Measurements from ENCODE around the gene DHRSX.
"Not testable (repeated sequence)": the region's sequence is repeated elsewhere in the genome, so short reads cannot be mapped to it uniquely, and the experiment has no call there.

The DHRSX gene

GRCh38 chrX:2389731-2390130 is 111.0 kb downstream of the DHRSX start:
- not testable (repeated sequence) for DNase-seq

GRCh38 chrX:2389324-2389723 is 111.5 kb downstream of the DHRSX start:
- DNase-seq = no peak

- no peak for DNase-seq
Measured at GRCh38 chrX:2388669-2389068, 112.1 kb downstream of the DHRSX start.

GRCh38 chrX:2387614-2388239 is 113.0 kb downstream of the DHRSX start:
- no peak for DNase-seq

- DNase-seq = no peak
Measured at GRCh38 chrX:2385224-2385623, 115.6 kb downstream of the DHRSX start.

GRCh38 chrX:2384486-2384885 is 116.3 kb downstream of the DHRSX start:
- DNase-seq = no peak

- DNase-seq = no peak
Measured at GRCh38 chrX:2383735-2384134, 117.0 kb downstream of the DHRSX start.

GRCh38 chrX:2383144-2383543 is 117.6 kb downstream of the DHRSX start:
- no peak for DNase-seq

- not testable (repeated sequence) for DNase-seq
Measured at GRCh38 chrX:2382433-2383048, 118.2 kb downstream of the DHRSX start.

- DNase-seq = no peak
Measured at GRCh38 chrX:2376166-2376565, 124.6 kb downstream of the DHRSX start.

GRCh38 chrX:2374086-2374485 is 126.7 kb downstream of the DHRSX start:
- no peak for DNase-seq

- DNase-seq = no peak
Measured at GRCh38 chrX:2373615-2374014, 127.2 kb downstream of the DHRSX start.

GRCh38 chrX:2371026-2371711 is 129.6 kb downstream of the DHRSX start:
- DNase-seq = no peak

GRCh38 chrX:2370456-2370855 is 130.3 kb downstream of the DHRSX start:
- no peak for DNase-seq

- DNase-seq = no peak
Measured at GRCh38 chrX:2369206-2369605, 131.6 kb downstream of the DHRSX start.

GRCh38 chrX:2360731-2361130 is 140.0 kb downstream of the DHRSX start:
- no peak for DNase-seq

GRCh38 chrX:2359522-2359921 is 141.3 kb downstream of the DHRSX start:
- not testable (repeated sequence) for DNase-seq

- no peak for DNase-seq
Measured at GRCh38 chrX:2351999-2352995, 148.5 kb downstream of the DHRSX start.

GRCh38 chrX:2351321-2351720 is 149.5 kb downstream of the DHRSX start:
- no peak for DNase-seq

- not testable (repeated sequence) for DNase-seq
Measured at GRCh38 chrX:2350703-2351102, 150.1 kb downstream of the DHRSX start.

- DNase-seq = not testable (repeated sequence)
Measured at GRCh38 chrX:2350036-2350435, 150.7 kb downstream of the DHRSX start.

GRCh38 chrX:2348211-2348610 is 152.6 kb downstream of the DHRSX start:
- DNase-seq = no peak

GRCh38 chrX:2346158-2346557 is 154.6 kb downstream of the DHRSX start:
- no peak for DNase-seq
